Left lung (tissue), 10 donors: ENCODE results near the gene KLHDC4. TPM values are rescaled to one million over a fixed set of nuclear protein-coding genes. Genes with fewer than 3 reads are reported as not detected.

Source experiments
- ATAC-seq: fragments of 200-7000 bp; cut with Tn5 transposase; one replicate; pipeline ENCODE4 v1.9.1; 2020; ENCODE audit warnings: moderate library complexity
- DNase-seq, 4 donors: peaks; one replicate each; pipeline ENCODE4 v3.0.0-alpha.2; 2013 to 2020
- H3K27ac ChIP-seq, 2 donors: fragments of 200-600 bp; sonication (generic) in 1 of 2; one replicate each; pipeline versions ENCODE4 v1.5.0 to v1.8.0; 2020 to 2021
- H3K27me3 ChIP-seq, 2 donors: fragments of 200-600 bp; sonication (generic) in 1 of 2; one replicate each; pipeline versions ENCODE4 v1.5.0 to v1.8.0; 2020 to 2021
- H3K36me3 ChIP-seq, 2 donors: fragments of 200-600 bp; sonication (generic) in 1 of 2; one replicate each; pipeline versions ENCODE4 v1.5.0 to v1.8.0; 2020 to 2021
- H3K4me1 ChIP-seq, 2 donors: fragments of 200-600 bp; one replicate each; pipeline ENCODE4 v1.8.0; 2021
- H3K4me3 ChIP-seq, 2 donors: fragments of 200-600 bp; sonication (generic) in 1 of 2; one replicate each; pipeline versions ENCODE4 v1.5.0 to v1.8.0; 2020 to 2021; ENCODE audit warnings: mild to moderate bottlenecking in 1 of 2
- H3K9me3 ChIP-seq, 2 donors: fragments of 200-600 bp; sonication (generic) in 1 of 2; one replicate each; pipeline versions ENCODE4 v1.5.0 to v1.8.0; 2020 to 2021
- intact Hi-C, 2 donors: fragments of 100-400 bp; cut with DNase I; formaldehyde crosslinking; loops; one replicate each; pipeline versions ENCODE4 v1.11.2 to v1.14.2; 2022
- polyA plus RNA-seq, 6 donors: library from polyadenylated mRNA; unstranded; fragments of 120-200 nt; gene quantifications; one replicate each; pipeline ENCODE4 v1.2.1, GENCODE V29; 2013; ENCODE audit not compliant: insufficient read length in 6 of 6
- total RNA-seq, 2 donors: library from RNA; stranded (reverse); fragmentation: NEBNext Ultra II Directional; extraction: Animal tissue kit (Norgen Biotek cat#: 25700); gene quantifications; one replicate each; pipeline ENCODE4 v1.2.1, GENCODE V29; 2021
- TF ChIP-seq, protein P1 (sequence below), 2 donors: fragments of 200-600 bp; sonication (generic) in 1 of 2; IDR thresholded peaks; one replicate each; pipeline versions ENCODE4 v1.5.0 to v1.8.0; 2021; ENCODE audit warnings: antibody characterized with exemption in 2 of 2
- donor health status: DM: no; HTN: yes; CAD: no.
- donor health status: DM: no; HTN: no; CAD: no.

KLHDC4 gene
- total and polyA plus RNA-seq, 8 donors, result 31.3 to 46.7 (median 36.9) TPM

DNA sequence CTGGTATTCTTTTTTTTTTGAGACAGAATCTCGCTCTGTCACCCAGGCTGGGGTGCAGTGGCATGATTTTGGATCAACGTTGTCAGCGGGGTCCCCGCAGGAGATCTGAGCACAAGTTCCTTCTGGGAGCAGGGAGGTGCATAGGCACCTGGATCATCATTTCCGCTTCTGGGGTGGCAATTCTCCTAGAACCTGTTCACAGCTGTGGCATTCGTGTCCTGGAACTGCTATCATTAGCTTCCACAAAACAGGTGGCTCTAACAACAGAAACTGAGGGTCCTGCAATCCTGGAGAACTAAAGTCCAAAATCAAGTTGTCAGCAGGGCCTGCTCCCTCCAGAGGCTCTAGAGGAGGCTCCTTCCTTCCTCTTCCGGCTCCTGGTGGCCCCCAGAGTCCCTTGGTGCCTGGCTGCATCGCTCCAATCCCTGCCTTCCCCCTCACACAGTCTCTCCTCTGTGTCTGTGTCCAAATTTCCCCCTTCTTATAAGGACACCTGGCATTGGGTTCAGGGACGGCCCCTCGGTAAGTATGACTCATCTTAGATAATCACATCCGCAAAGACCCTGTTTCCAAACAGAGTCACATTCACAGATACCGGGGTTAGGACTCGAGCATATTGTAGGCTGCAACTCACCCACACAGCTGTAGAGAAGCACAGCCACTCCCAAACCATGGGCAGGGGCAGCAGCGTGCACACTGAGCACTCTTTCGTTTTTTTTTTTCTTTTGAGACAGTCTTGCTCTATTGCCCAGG, 43.5 kb upstream of the KLHDC4 start:
- H3K4me3 ChIP-seq, result no peak overlapping the region
- H3K9me3 ChIP-seq, result no peaks in the 10 kb centered on the region
- TF ChIP-seq, protein P1, sequence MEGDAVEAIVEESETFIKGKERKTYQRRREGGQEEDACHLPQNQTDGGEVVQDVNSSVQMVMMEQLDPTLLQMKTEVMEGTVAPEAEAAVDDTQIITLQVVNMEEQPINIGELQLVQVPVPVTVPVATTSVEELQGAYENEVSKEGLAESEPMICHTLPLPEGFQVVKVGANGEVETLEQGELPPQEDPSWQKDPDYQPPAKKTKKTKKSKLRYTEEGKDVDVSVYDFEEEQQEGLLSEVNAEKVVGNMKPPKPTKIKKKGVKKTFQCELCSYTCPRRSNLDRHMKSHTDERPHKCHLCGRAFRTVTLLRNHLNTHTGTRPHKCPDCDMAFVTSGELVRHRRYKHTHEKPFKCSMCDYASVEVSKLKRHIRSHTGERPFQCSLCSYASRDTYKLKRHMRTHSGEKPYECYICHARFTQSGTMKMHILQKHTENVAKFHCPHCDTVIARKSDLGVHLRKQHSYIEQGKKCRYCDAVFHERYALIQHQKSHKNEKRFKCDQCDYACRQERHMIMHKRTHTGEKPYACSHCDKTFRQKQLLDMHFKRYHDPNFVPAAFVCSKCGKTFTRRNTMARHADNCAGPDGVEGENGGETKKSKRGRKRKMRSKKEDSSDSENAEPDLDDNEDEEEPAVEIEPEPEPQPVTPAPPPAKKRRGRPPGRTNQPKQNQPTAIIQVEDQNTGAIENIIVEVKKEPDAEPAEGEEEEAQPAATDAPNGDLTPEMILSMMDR (IDR thresholded peaks at IDR 0.05), result no peak
- intact Hi-C loops, result no loop called here
- DNase-seq (no peak), ATAC-seq (no peak)
- no peak overlapping the region for H3K27ac ChIP-seq
- peaks cover 0 to 27% of the 10 kb centered on the region in 2 donors for H3K27me3 ChIP-seq
- H3K36me3 ChIP-seq, result no peaks in the 10 kb centered on the region
- H3K4me1 ChIP-seq, result peaks cover 5 to 16% of the 10 kb centered on the region in 2 donors

DNA sequence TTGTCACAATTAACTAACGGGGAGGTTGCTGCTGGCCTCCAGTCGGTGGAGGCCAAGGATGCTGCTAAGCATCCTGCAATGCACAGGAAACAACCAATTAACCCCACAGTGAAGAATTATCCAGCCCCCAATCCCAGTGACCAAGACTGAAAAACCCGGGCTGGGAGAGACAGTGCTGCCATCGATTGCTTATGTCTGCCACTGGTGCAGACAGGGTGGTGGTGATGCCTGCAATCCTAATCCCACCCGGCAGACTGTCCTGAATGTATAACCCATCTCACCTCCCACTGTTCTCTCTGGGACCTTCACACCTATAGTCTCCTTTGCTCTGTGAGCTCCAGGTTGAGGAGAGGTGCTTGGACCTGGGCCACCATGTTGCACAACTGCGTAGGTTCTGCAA, 42.3 kb upstream of the KLHDC4 start:
- Histone ChIP-seq H3K9me3 (no peaks in the 10 kb centered on the region), H3K36me3 (no peaks in the 10 kb centered on the region), H3K4me1 (peaks cover 5 to 16% of the 10 kb centered on the region in 2 donors), H3K4me3 (no peak overlapping the region), H3K27me3 (peaks cover 0 to 27% of the 10 kb centered on the region in 2 donors), H3K27ac (no peak overlapping the region)
- intact Hi-C loops, result no loop called here
- no peak for DNase-seq
- TF ChIP-seq, protein P1 (IDR thresholded peaks at IDR 0.05), result no peak
- no peak for ATAC-seq

DNA sequence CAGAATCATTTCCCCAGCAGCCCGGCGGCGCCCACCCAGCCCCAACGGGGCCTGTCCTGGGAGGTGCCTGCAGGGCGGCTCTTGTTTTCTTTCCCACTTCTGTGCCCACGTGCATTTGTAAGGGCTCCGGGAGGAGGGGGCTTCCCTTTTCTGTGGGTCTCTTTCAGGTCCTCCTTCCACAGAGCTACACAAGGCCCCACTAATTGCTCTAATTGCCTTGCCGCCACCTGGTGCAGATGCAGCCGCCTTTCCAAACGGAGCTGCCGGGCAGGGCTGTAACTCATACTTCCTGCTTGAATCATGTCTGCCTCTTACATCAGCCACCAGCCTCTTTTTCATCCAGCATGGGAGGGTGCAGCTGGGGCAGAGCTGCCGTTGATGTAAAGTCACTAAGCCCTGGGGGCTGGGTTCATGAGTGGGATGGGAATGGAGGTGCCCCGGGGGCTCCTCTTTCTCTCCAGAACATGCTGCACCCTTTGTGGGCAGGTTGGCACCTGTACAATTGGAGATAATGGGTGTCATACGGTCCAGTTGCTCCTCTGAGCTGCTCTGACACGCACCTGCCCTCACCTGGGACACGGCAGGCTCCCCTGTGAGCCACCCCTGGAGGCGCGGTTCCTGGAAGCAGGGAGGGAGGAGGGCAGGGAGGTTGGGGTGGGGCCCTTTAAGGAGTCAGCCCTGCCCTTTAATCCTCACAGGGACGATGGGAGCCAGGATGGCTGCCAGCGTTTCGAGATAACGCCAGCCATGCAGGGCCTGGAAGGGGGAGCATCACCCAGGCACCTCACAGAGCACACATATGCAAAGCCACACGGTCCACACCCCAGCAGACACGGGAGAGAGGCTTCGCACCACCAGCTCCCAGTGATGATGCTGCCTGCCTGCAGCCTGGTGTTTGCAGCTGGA, 41.1 kb upstream of the KLHDC4 start:
- peak overlapping the region; percentile 12 to 25 for H3K4me3 ChIP-seq
- H3K36me3 ChIP-seq, result no peaks in the 10 kb centered on the region
- DNase-seq (peak in 3 of 4 donors; percentile 33 to 86 (median 58)), ATAC-seq (peak; percentile 87)
- peaks cover 0 to 19% of the 10 kb centered on the region in 2 donors for H3K27me3 ChIP-seq
- H3K27ac ChIP-seq, result peak overlapping the region in 1 of 2 donors; percentile 33
- peaks cover 5 to 16% of the 10 kb centered on the region in 2 donors for H3K4me1 ChIP-seq
- TF ChIP-seq, protein P1 (IDR thresholded peaks at IDR 0.05), result no peak
- no peaks in the 10 kb centered on the region for H3K9me3 ChIP-seq
- intact Hi-C loops, result no loop called here

DNA sequence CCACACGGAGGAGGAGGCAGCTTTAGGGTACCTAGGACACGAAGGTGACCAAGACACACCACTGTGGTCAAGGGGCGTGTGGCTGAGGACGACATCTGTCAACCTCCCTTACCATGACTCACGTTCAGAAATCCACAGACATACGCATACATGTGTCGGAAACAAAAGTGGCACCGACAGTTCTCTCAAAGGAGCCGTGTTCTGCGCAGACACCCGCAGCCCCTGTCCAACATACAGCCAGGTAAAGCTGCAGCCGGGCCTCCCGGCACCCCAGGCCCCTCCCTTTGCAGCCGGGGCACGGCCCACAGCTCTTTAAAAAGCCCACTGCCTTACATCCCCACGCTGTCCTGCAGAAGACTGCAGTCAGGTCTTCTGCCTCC, 40.5 kb upstream of the KLHDC4 start:
- H3K4me1 ChIP-seq, result peaks cover 5 to 16% of the 10 kb centered on the region in 2 donors
- intact Hi-C loops, result no loop called here
- H3K9me3 ChIP-seq, result no peaks in the 10 kb centered on the region
- peak; percentile 5 for ATAC-seq
- TF ChIP-seq, protein P1 (IDR thresholded peaks at IDR 0.05), result no peak
- H3K27me3 ChIP-seq, result peaks cover 0 to 18% of the 10 kb centered on the region in 2 donors
- H3K36me3 ChIP-seq, result no peaks in the 10 kb centered on the region
- peak overlapping the region in 1 of 2 donors; percentile 33 for H3K27ac ChIP-seq
- DNase-seq, result no peak
- H3K4me3 ChIP-seq, result peak overlapping the region; percentile 12 to 25

DNA sequence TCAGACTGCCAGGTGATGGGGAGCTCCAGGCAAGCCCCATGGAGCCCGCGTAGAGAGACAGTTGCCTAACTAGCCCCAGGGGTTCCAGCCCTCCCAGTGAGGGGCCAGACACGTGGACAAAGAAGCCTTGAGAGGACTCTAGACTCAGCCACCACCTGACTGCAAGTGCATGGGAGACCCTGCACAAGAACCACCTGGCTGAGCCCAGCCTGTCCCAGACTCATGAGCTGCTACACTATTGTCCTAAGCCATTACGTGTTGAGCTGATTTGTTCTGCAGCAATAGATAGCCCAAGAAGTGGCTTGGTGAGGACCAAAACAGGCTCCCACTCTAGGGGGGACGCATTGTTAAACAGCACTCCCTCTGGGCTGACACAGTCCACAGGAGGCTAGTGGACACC, 37.6 kb upstream of the KLHDC4 start:
- intact Hi-C loops, result no loop called here

More for the DNA sequence above, 37.6 kb upstream of the KLHDC4 start:
- Histone ChIP-seq H3K27me3 (peaks cover 0 to 11% of the 10 kb centered on the region in 2 donors), H3K36me3 (no peaks in the 10 kb centered on the region), H3K4me1 (peaks cover 5 to 16% of the 10 kb centered on the region in 2 donors), H3K4me3 (no peak overlapping the region), H3K27ac (no peak overlapping the region), H3K9me3 (no peaks in the 10 kb centered on the region)
- ATAC-seq (no peak), DNase-seq (no peak)
- TF ChIP-seq, protein P1 (IDR thresholded peaks at IDR 0.05), result no peak
